RCC 7860 (cell line): ENCODE results near the gene DDX53.

Source experiments
- DNase-seq: peaks from one replicate; pipeline ENCODE4 v3.0.0-alpha.2; 2015; ENCODE audit warnings: low spot score
- FAIRE-seq: peaks from 2 replicates; lab custom pipeline; 2012; peaks lifted over from hg19 to GRCh38; lab: Jason Lieb, UNC

Gene DDX53

GRCh38 chrX:23048806-23049573 is 49.2 kb downstream of the DDX53 start:
- FAIRE-seq = no peak

GRCh38 chrX:23052324-23052723 is 52.6 kb downstream of the DDX53 start:
- FAIRE-seq (no peak), DNase-seq (no peak)

More at GRCh38 chrX:23048806-23049573, 49.2 kb downstream of the DDX53 start:
- DNase-seq = no peak
